ENCODE results near the gene ARHGEF10L.
A peak's percentile ranks its signal among the peaks of the same experiment; 100 is the strongest.

Gene ARHGEF10L

DNA sequence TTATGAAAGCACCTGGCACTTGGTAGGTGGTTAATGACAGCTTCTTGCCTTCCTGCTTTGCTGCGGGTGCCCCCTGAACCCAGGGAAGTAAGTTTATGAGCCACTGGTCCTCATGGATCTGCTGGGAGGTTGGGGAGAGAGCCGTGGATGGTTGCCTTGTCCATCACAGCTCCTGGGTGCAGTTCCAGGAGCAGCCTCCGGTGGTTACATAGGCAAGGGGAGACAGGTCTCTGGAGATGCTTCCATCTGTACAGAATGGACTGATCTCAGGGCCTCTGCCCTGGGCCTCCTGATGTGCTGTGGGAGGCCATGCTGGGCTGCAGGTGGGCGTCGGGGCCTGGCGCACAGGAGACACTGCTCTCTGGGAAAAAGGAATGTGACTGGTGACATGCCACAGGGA, 31.6 kb upstream of the ARHGEF10L start:
- no peak for TF ChIP-seq SP3 (tag by site-specific recombination; IDR thresholded peaks at IDR 0.05)
- no peak for TF ChIP-seq ZEB2 (tag by site-specific recombination; IDR thresholded peaks at IDR 0.05)
- no peak for TF ChIP-seq ZNF707 (tag by site-specific recombination; IDR thresholded peaks at IDR 0.05)
- TF ChIP-seq, protein P1, sequence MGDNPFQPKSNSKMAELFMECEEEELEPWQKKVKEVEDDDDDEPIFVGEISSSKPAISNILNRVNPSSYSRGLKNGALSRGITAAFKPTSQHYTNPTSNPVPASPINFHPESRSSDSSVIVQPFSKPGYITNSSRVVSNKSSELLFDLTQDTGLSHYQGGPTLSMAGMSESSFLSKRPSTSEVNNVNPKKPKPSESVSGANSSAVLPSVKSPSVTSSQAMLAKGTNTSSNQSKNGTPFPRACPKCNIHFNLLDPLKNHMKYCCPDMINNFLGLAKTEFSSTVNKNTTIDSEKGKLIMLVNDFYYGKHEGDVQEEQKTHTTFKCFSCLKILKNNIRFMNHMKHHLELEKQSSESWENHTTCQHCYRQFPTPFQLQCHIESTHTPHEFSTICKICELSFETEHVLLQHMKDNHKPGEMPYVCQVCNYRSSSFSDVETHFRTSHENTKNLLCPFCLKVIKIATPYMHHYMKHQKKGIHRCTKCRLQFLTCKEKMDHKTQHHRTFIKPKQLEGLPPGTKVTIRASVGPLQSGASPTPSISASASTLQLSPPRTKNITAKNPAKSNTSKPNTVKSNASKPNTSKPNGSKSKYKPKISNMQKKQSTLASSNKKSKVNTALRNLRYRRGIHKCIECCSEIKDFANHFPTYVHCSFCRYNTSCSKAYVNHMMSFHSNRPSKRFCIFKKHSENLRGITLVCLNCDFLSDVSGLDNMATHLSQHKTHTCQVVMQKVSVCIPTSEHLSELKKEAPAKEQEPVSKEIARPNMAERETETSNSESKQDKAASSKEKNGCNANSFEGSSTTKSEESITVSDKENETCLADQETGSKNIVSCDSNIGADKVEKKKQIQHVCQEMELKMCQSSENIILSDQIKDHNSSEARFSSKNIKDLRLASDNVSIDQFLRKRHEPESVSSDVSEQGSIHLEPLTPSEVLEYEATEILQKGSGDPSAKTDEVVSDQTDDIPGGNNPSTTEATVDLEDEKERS (tag by site-specific recombination; IDR thresholded peaks at IDR 0.05): no peak
- H3K4me1 ChIP-seq (ENCODE audit: control insufficient read depth, insufficient read depth, low read length): no peaks in the 10 kb centered on the region
- no peak overlapping the region for H3K27ac ChIP-seq (ENCODE audit: extremely low read depth, low read depth, low read length)
- H3K36me3 ChIP-seq (ENCODE audit: control insufficient read depth in 2 of 2, insufficient read depth in 1 of 2, low read length in 2 of 2): no peaks in the 10 kb centered on the region
- no peak overlapping the region for H3K4me3 ChIP-seq (ENCODE audit: low read depth, low read length)
- ChIA-PET CTCF (interaction anchor here (0.6 to 10.2 kb wide), 9 partner anchors 13 to 143 kb away, joined by 3 to 250 read pairs (median 3); no protein-coding TSS in a partner anchor), POLR2A (interaction anchor here (1.0 kb wide), 1 partner anchor 44 kb away, joined by 3 read pairs; no protein-coding TSS in a partner anchor)
- H3K9me3 ChIP-seq (ENCODE audit: control insufficient read depth, insufficient read depth, low read depth, low read length): no peaks in the 10 kb centered on the region

DNA sequence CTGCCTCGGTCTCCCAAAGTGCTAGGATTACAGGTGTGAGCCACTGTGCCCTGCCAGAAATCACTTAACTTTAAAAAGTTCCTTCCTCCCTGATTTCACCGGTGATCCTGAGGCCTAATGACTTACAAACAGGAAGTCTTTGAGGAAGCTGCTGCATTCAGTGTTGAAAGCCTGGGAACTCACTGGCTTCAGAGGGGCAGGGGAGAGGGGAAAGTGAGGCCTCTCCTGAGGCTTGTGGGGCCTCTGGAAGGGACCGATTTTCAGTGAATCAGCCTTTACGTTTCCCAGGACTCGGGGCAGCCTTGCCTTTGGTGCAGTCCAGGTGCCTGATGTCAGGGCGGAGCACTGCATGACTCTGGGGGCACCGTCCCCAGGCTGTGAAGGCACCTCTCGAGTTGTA, 30.1 kb upstream of the ARHGEF10L start:
- ChIA-PET POLR2A (no interaction called here), CTCF (interaction anchor here (0.6 to 10.2 kb wide), 3 partner anchors 11 to 1400 kb away, joined by 3 to 250 read pairs (median 4); no protein-coding TSS in a partner anchor)
- Histone ChIP-seq H3K36me3 (ENCODE audit: control insufficient read depth in 2 of 2, insufficient read depth in 1 of 2, low read length in 2 of 2) (no peaks in the 10 kb centered on the region), H3K9me3 (ENCODE audit: control insufficient read depth, insufficient read depth, low read depth, low read length) (no peaks in the 10 kb centered on the region), H3K4me3 (ENCODE audit: low read depth, low read length) (no peak overlapping the region), H3K4me1 (ENCODE audit: control insufficient read depth, insufficient read depth, low read length) (no peaks in the 10 kb centered on the region), H3K27ac (ENCODE audit: extremely low read depth, low read depth, low read length) (no peak overlapping the region)
- TF ChIP-seq ZNF169 (tag by site-specific recombination; IDR thresholded peaks at IDR 0.05) (no peak), ZXDB (tag by site-specific recombination; IDR thresholded peaks at IDR 0.05) (no peak), SALL2 (tag by site-specific recombination; IDR thresholded peaks at IDR 0.05; ENCODE audit: borderline replicate concordance) (no peak), ZNF664 (tag by site-specific recombination; IDR thresholded peaks at IDR 0.05) (no peak)
- TF ChIP-seq, protein P2, sequence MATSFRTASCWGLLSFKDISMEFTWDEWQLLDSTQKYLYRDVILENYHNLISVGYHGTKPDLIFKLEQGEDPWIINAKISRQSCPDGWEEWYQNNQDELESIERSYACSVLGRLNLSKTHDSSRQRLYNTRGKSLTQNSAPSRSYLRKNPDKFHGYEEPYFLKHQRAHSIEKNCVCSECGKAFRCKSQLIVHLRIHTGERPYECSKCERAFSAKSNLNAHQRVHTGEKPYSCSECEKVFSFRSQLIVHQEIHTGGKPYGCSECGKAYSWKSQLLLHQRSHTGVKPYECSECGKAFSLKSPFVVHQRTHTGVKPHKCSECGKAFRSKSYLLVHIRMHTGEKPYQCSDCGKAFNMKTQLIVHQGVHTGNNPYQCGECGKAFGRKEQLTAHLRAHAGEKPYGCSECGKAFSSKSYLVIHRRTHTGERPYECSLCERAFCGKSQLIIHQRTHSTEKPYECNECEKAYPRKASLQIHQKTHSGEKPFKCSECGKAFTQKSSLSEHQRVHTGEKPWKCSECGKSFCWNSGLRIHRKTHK (tag by site-specific recombination; IDR thresholded peaks at IDR 0.05): no peak
- TF ChIP-seq, protein P3, sequence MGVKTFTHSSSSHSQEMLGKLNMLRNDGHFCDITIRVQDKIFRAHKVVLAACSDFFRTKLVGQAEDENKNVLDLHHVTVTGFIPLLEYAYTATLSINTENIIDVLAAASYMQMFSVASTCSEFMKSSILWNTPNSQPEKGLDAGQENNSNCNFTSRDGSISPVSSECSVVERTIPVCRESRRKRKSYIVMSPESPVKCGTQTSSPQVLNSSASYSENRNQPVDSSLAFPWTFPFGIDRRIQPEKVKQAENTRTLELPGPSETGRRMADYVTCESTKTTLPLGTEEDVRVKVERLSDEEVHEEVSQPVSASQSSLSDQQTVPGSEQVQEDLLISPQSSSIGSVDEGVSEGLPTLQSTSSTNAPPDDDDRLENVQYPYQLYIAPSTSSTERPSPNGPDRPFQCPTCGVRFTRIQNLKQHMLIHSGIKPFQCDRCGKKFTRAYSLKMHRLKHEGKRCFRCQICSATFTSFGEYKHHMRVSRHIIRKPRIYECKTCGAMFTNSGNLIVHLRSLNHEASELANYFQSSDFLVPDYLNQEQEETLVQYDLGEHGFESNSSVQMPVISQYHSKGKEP (tag by site-specific recombination; IDR thresholded peaks at IDR 0.05): no peak
- TF ChIP-seq, protein P4, sequence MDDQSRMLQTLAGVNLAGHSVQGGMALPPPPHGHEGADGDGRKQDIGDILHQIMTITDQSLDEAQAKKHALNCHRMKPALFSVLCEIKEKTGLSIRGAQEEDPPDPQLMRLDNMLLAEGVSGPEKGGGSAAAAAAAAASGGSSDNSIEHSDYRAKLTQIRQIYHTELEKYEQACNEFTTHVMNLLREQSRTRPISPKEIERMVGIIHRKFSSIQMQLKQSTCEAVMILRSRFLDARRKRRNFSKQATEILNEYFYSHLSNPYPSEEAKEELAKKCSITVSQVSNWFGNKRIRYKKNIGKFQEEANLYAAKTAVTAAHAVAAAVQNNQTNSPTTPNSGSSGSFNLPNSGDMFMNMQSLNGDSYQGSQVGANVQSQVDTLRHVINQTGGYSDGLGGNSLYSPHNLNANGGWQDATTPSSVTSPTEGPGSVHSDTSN (CRISPR knock-in tag; IDR thresholded peaks at IDR 0.05): no peak

DNA sequence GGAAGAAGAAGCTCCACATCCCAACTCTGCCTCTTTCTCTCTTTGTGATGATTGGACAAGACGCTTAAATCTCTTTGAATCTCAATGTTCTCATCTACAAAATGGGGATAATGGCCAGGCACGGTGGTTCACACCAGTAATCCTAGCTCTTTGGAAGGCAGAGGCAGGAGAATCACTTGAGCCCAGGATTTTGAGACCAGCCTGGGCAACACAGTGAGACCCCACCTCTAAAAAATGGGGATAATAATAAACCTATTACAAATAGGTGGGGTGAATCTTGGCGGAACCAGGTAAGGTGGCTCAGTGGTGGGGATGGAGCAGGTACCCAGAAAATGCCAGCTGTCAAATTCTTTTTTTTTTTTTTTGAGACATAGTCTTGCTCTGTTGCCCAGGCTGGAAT, 29.4 kb upstream of the ARHGEF10L start:
- Histone ChIP-seq H3K4me3 (ENCODE audit: low read depth, low read length) (no peak overlapping the region), H3K36me3 (ENCODE audit: control insufficient read depth in 2 of 2, insufficient read depth in 1 of 2, low read length in 2 of 2) (no peaks in the 10 kb centered on the region), H3K27ac (ENCODE audit: extremely low read depth, low read depth, low read length) (no peak overlapping the region), H3K9me3 (ENCODE audit: control insufficient read depth, insufficient read depth, low read depth, low read length) (no peaks in the 10 kb centered on the region), H3K4me1 (ENCODE audit: control insufficient read depth, insufficient read depth, low read length) (no peaks in the 10 kb centered on the region)
- TF ChIP-seq ZNF121 (tag by site-specific recombination; IDR thresholded peaks at IDR 0.05): peak; percentile 72; the same call in 1 of the 2 replicates
- no peak for TF ChIP-seq ZNF266 (tag by site-specific recombination; IDR thresholded peaks at IDR 0.05; ENCODE audit: low read depth)
- CTCF ChIA-PET: interaction anchor here (3.2 kb wide), 1 partner anchor 8 kb away, joined by 14 read pairs; no protein-coding TSS in a partner anchor
- POLR2A ChIA-PET: no interaction called here
